HepG2 (cell line): ENCODE results near the gene AP4M1. TPM values are rescaled to one million over a fixed set of nuclear protein-coding genes. Genes with fewer than 3 reads are reported as not detected.
A peak's percentile ranks its signal among the peaks of the same experiment; 100 is the strongest.

ENCODE experiments used
- ATRX ChIP-seq: sonication (generic); formaldehyde crosslinking; IDR thresholded peaks from 2 replicates; pipeline ENCODE4 v1.4.0; 2020; ENCODE audit warnings: missing genetic modification reagents, borderline replicate concordance
- HOXD1 ChIP-seq: sonication (generic); formaldehyde crosslinking; IDR thresholded peaks from 2 replicates; pipeline ENCODE4 v1.5.0; 2020; ENCODE audit warnings: missing genetic modification reagents
- IKZF4 ChIP-seq: sonication (generic); formaldehyde crosslinking; IDR thresholded peaks from 2 replicates; pipeline ENCODE4 v1.5.1; 2020; ENCODE audit warnings: borderline replicate concordance, mild to moderate bottlenecking, low read depth, missing genetic modification reagents; ENCODE audit errors: not compliant biosample characterization
- KDM5B ChIP-seq: sonication (generic); formaldehyde crosslinking; IDR thresholded peaks from 2 replicates; pipeline ENCODE4 v1.4.0; 2020; ENCODE audit warnings: missing genetic modification reagents, mild to moderate bottlenecking, borderline replicate concordance
- KMT2A ChIP-seq: sonication (generic); formaldehyde crosslinking; IDR thresholded peaks from 2 replicates; pipeline ENCODE4 v1.4.0; 2020; ENCODE audit warnings: missing genetic modification reagents
- POGZ ChIP-seq: sonication (generic); formaldehyde crosslinking; IDR thresholded peaks from 2 replicates; pipeline ENCODE4 v1.4.0; 2020; ENCODE audit warnings: mild to moderate bottlenecking, missing genetic modification reagents
- RBFOX2 ChIP-seq: fragments of 200-400 bp; formaldehyde crosslinking; IDR thresholded peaks from 2 replicates; pipeline ENCODE4 v1.6.1; 2017; ENCODE audit warnings: low read depth, mild to moderate bottlenecking, low read length
- SNRNP70 ChIP-seq: fragments of 200-400 bp; formaldehyde crosslinking; IDR thresholded peaks from 2 replicates; pipeline ENCODE4 v1.6.1; 2017; ENCODE audit warnings: mild to moderate bottlenecking, low read depth, low read length, moderate library complexity
- ZNF225 ChIP-seq: sonication (generic); formaldehyde crosslinking; IDR thresholded peaks from 2 replicates; pipeline ENCODE4 v1.4.0; 2020; ENCODE audit warnings: mild to moderate bottlenecking, missing genetic modification reagents
- ZNF343 ChIP-seq: sonication (generic); formaldehyde crosslinking; IDR thresholded peaks from 2 replicates; pipeline ENCODE4 v1.4.0; 2020; ENCODE audit warnings: mild to moderate bottlenecking, missing genetic modification reagents
- ZNF530 ChIP-seq: sonication (generic); formaldehyde crosslinking; IDR thresholded peaks from 2 replicates; pipeline ENCODE4 v1.5.0; 2020; ENCODE audit warnings: low read depth, mild to moderate bottlenecking, missing genetic modification reagents
- ZNF619 ChIP-seq: sonication (generic); formaldehyde crosslinking; IDR thresholded peaks from 2 replicates; pipeline ENCODE4 v1.4.0; 2020; ENCODE audit warnings: mild to moderate bottlenecking, missing genetic modification reagents
- polyA plus RNA-seq, 8 experiments: library from polyadenylated mRNA; depleted of rRNA in 3 of 8; stranded (reverse) in 7 of 8; unstranded in 1 of 8; fragments of >200 nt; fragmentation: Illumina TruSeq in 4 of 8; extraction: Trizol in 4 of 8; gene quantifications; 2 replicates each; pipeline versions ENCODE4 v1.2.1 to v1.2.3, GENCODE V29; 2011 to 2016; ENCODE audit warnings: low read depth in 4 of 8, missing spikeins in 1 of 8, mixed read lengths in 1 of 8; ENCODE audit not compliant: insufficient read depth in 1 of 8
- total RNA-seq, 5 experiments: library from RNA; depleted of rRNA; stranded (reverse); fragments of >200 nt; fragmentation: Illumina TruSeq; extraction: Trizol; gene quantifications; 2 replicates each; pipeline ENCODE4 v1.2.3, GENCODE V29; 2016; ENCODE audit warnings: low read depth in 1 of 5
- TF ChIP-seq, protein P1 (sequence below): sonication (generic); formaldehyde crosslinking; IDR thresholded peaks from 2 replicates; pipeline ENCODE4 v1.4.0; 2020; ENCODE audit warnings: missing genetic modification reagents
- TF ChIP-seq, protein P2 (sequence below): sonication (generic); formaldehyde crosslinking; IDR thresholded peaks from 2 replicates; pipeline ENCODE4 v1.5.0; 2020; ENCODE audit warnings: mild to moderate bottlenecking, low read depth, missing genetic modification reagents, borderline replicate concordance
- TF ChIP-seq, protein P3 (sequence below): sonication (generic); formaldehyde crosslinking; IDR thresholded peaks from 2 replicates; pipeline ENCODE4 v1.8.0; 2022; ENCODE audit warnings: missing genetic modification reagents, low read depth, mild to moderate bottlenecking, borderline replicate concordance
- TF ChIP-seq, protein P4 (sequence below): IDR thresholded peaks from 2 replicates; pipeline ENCODE4 v1.6.1; 2016; ENCODE audit warnings: missing compliant biosample characterization, missing genetic modification reagents, borderline replicate concordance
- TF ChIP-seq, protein P5 (sequence below): sonication (generic); formaldehyde crosslinking; IDR thresholded peaks from 2 replicates; pipeline ENCODE4 v1.4.0; 2020; ENCODE audit warnings: missing genetic modification reagents
- TF ChIP-seq, protein P6 (sequence below): sonication (generic); formaldehyde crosslinking; IDR thresholded peaks from 2 replicates; pipeline ENCODE4 v1.4.0; 2020; ENCODE audit warnings: mild to moderate bottlenecking, missing genetic modification reagents, borderline replicate concordance

The AP4M1 gene
- total and polyA plus RNA-seq, 2 of the 13 experiments (the other 11 are each of a cell fraction or from before 2014, with no cell fraction given), result 6.3 to 9.7 TPM

DNA sequence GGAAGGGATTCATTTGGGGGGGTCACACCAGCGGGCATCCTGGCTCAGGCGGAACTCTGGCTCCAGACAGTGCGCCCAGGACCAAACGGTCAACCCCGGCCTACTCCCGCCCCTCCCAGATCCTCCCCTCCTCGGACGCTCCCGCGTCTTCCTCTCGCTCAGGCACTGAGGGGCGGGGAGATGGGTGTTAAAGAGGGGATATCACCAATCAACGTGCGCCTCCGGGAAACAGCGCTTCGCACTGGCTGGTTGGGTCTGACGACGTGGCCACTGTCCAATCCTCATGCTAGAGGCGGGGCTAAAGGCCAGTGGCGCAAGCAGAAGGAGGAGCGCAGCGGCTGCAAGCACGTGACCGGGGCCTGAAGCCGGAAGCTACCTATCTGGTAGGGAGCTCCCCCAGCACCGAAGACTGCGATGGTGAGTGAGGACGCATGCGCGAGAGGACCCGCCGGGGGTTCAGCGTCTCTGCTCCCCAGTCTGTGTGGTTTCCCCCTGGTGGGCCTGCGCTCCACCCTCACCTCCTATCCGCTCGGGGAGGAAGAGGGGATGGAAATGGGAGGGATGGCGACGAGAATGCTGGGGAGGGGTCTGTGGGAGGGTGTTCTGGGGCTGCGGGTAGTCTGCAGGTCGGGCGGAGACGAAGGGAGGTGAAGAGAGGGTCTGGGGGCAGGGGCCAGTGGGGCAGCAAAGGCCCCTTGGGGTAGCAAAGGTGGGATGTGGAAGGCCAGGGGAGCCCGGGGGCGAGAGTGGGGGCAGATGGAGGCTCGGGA lies 47.3 kb downstream of the AP4M1 start, which contains the start of gene LAMTOR4 (continued):
- TF ChIP-seq ZNF530 (CRISPR knock-in tag) (no peak), ZNF343 (CRISPR knock-in tag) (no peak), RBFOX2 (peak; percentile 83), ZNF225 (CRISPR knock-in tag) (no peak; the same call in 1 of the 2 replicates), KMT2A (CRISPR knock-in tag) (peak; percentile 34; the same call in 1 of the 2 replicates), ATRX (CRISPR knock-in tag) (no peak), SNRNP70 (no peak), ZNF619 (no peak; the same call in 1 of the 2 replicates), KDM5B (CRISPR knock-in tag) (0 out of 2 replicates have a peak, but pooled peaks have one; percentile 26), POGZ (CRISPR knock-in tag) (0 out of 2 replicates have a peak, but pooled peaks have one; percentile 26), HOXD1 (CRISPR knock-in tag) (0 out of 2 replicates have a peak, but pooled peaks have one; percentile 44), IKZF4 (peak; percentile 19)
- TF ChIP-seq, protein P1, sequence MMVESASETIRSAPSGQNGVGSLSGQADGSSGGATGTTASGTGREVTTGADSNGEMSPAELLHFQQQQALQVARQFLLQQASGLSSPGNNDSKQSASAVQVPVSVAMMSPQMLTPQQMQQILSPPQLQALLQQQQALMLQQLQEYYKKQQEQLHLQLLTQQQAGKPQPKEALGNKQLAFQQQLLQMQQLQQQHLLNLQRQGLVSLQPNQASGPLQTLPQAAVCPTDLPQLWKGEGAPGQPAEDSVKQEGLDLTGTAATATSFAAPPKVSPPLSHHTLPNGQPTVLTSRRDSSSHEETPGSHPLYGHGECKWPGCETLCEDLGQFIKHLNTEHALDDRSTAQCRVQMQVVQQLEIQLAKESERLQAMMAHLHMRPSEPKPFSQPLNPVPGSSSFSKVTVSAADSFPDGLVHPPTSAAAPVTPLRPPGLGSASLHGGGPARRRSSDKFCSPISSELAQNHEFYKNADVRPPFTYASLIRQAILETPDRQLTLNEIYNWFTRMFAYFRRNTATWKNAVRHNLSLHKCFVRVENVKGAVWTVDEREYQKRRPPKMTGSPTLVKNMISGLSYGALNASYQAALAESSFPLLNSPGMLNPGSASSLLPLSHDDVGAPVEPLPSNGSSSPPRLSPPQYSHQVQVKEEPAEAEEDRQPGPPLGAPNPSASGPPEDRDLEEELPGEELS (CRISPR knock-in tag), result no peak
- TF ChIP-seq, protein P2, sequence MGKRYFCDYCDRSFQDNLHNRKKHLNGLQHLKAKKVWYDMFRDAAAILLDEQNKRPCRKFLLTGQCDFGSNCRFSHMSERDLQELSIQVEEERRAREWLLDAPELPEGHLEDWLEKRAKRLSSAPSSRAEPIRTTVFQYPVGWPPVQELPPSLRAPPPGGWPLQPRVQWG (CRISPR knock-in tag), result no peak
- TF ChIP-seq, protein P3, sequence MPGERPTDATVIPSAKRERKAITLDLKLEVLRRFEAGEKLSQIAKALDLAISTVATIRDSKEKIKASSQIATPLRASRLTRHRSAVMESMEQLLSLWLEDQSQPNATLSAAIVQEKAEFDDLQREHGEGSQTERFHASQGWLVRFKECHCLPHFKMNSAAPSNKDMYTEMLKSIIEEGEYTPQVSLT (CRISPR knock-in tag), result no peak
- TF ChIP-seq, protein P4, sequence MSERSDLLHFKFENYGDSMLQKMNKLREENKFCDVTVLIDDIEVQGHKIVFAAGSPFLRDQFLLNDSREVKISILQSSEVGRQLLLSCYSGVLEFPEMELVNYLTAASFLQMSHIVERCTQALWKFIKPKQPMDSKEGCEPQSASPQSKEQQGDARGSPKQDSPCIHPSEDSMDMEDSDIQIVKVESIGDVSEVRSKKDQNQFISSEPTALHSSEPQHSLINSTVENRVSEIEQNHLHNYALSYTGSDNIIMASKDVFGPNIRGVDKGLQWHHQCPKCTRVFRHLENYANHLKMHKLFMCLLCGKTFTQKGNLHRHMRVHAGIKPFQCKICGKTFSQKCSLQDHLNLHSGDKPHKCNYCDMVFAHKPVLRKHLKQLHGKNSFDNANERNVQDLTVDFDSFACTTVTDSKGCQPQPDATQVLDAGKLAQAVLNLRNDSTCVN (CRISPR knock-in tag), result 0 out of 2 replicates have a peak, but pooled peaks have one; percentile 15
- TF ChIP-seq, protein P5, sequence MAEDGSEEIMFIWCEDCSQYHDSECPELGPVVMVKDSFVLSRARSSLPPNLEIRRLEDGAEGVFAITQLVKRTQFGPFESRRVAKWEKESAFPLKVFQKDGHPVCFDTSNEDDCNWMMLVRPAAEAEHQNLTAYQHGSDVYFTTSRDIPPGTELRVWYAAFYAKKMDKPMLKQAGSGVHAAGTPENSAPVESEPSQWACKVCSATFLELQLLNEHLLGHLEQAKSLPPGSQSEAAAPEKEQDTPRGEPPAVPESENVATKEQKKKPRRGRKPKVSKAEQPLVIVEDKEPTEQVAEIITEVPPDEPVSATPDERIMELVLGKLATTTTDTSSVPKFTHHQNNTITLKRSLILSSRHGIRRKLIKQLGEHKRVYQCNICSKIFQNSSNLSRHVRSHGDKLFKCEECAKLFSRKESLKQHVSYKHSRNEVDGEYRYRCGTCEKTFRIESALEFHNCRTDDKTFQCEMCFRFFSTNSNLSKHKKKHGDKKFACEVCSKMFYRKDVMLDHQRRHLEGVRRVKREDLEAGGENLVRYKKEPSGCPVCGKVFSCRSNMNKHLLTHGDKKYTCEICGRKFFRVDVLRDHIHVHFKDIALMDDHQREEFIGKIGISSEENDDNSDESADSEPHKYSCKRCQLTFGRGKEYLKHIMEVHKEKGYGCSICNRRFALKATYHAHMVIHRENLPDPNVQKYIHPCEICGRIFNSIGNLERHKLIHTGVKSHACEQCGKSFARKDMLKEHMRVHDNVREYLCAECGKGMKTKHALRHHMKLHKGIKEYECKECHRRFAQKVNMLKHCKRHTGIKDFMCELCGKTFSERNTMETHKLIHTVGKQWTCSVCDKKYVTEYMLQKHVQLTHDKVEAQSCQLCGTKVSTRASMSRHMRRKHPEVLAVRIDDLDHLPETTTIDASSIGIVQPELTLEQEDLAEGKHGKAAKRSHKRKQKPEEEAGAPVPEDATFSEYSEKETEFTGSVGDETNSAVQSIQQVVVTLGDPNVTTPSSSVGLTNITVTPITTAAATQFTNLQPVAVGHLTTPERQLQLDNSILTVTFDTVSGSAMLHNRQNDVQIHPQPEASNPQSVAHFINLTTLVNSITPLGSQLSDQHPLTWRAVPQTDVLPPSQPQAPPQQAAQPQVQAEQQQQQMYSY (CRISPR knock-in tag), result peak; percentile 60; the same call in 1 of the 2 replicates
- TF ChIP-seq, protein P6, sequence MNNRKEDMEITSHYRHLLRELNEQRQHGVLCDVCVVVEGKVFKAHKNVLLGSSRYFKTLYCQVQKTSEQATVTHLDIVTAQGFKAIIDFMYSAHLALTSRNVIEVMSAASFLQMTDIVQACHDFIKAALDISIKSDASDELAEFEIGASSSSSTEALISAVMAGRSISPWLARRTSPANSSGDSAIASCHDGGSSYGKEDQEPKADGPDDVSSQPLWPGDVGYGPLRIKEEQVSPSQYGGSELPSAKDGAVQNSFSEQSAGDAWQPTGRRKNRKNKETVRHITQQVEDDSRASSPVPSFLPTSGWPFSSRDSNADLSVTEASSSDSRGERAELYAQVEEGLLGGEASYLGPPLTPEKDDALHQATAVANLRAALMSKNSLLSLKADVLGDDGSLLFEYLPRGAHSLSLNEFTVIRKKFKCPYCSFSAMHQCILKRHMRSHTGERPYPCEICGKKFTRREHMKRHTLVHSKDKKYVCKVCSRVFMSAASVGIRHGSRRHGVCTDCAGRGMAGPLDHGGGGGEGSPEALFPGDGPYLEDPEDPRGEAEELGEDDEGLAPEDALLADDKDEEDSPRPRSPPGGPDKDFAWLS (CRISPR knock-in tag), result no peak
